Large intestine (tissue), 3 donors: ENCODE measurements around the gene RAD51B. TPM values are rescaled to one million over a fixed set of nuclear protein-coding genes. Genes with fewer than 3 reads are reported as not detected.

Experiments
- DNase-seq, 2 donors: peaks; one replicate each; pipeline versions ENCODE4 v3.0.0 to v3.0.0-alpha.2; 2013
- H3K27ac ChIP-seq: one replicate; pipeline ENCODE4 v1.5.1; 2013; ENCODE audit warnings: low read length
- H3K27me3 ChIP-seq: 2 replicates; pipeline ENCODE4 v1.6.1; 2013; ENCODE audit warnings: low read length; ENCODE audit not compliant: control insufficient read depth, insufficient read depth
- H3K36me3 ChIP-seq: 2 replicates; pipeline ENCODE4 v1.6.1; 2013; ENCODE audit warnings: low read length; ENCODE audit not compliant: control insufficient read depth, insufficient read depth
- H3K4me1 ChIP-seq: one replicate; pipeline ENCODE4 v1.6.1; 2013; ENCODE audit warnings: low read length; ENCODE audit not compliant: control insufficient read depth, insufficient read depth
- H3K4me3 ChIP-seq: one replicate; pipeline ENCODE4 v1.5.1; 2013; ENCODE audit warnings: low read length
- H3K9me3 ChIP-seq: one replicate; pipeline ENCODE4 v1.6.1; 2013; ENCODE audit warnings: mild to moderate bottlenecking, low read depth, low read length, moderate library complexity; ENCODE audit not compliant: control insufficient read depth
- WGBS: methylation state at CpG from one replicate; pipeline ENCODE4 v1.1.5; 2013; ENCODE audit warnings: low lambda C conversion rate; ENCODE audit not compliant: insufficient coverage; 5-methylcytosine and 5-hydroxymethylcytosine counted together
- polyA plus RNA-seq: library from polyadenylated mRNA; unstranded; fragments of 120-200 nt; gene quantifications from one replicate; pipeline ENCODE4 v1.2.1, GENCODE V29; 2013

Gene RAD51B
- polyA plus RNA-seq, 1 donor, result 6.4 TPM

GRCh38 chr14:67892466-67893100, 73.0 kb downstream of the RAD51B start:
- DNase-seq, result peak; percentile 64 to 90
- Histone ChIP-seq H3K27ac (peak overlapping the region; percentile 75), H3K36me3 (no peaks in the 10 kb centered on the region), H3K4me3 (no peak overlapping the region), H3K27me3 (no peaks in the 10 kb centered on the region), H3K4me1 (peaks cover 19% of the 10 kb centered on the region), H3K9me3 (no peaks in the 10 kb centered on the region)
- WGBS, result 0% methylated on average over 1 of the region's 1 CpG

GRCh38 chr14:67900231-67900630, 80.7 kb downstream of the RAD51B start:
- no peak overlapping the region for H3K27ac ChIP-seq
- no peak for DNase-seq
- H3K4me3 ChIP-seq, result no peak overlapping the region
- no peaks in the 10 kb centered on the region for H3K4me1 ChIP-seq
- no peaks in the 10 kb centered on the region for H3K36me3 ChIP-seq
- no peaks in the 10 kb centered on the region for H3K27me3 ChIP-seq
- WGBS, result 80% methylated on average over 1 of the region's 1 CpG
- peaks cover 4% of the 10 kb centered on the region for H3K9me3 ChIP-seq

GRCh38 chr14:67908052-67908754, 88.6 kb downstream of the RAD51B start:
- Histone ChIP-seq H3K4me3 (no peak overlapping the region), H3K27ac (no peak overlapping the region), H3K4me1 (no peaks in the 10 kb centered on the region), H3K36me3 (no peaks in the 10 kb centered on the region), H3K27me3 (no peaks in the 10 kb centered on the region), H3K9me3 (no peaks in the 10 kb centered on the region)
- no peak for DNase-seq

- Histone ChIP-seq H3K9me3 (no peaks in the 10 kb centered on the region), H3K27me3 (no peaks in the 10 kb centered on the region), H3K4me3 (no peak overlapping the region), H3K4me1 (no peaks in the 10 kb centered on the region), H3K36me3 (no peaks in the 10 kb centered on the region), H3K27ac (no peak overlapping the region)
- no peak for DNase-seq
- WGBS, result 100% methylated on average over 1 of the region's 2 CpGs
Observed at GRCh38 chr14:67911562-67911961, 92.0 kb downstream of the RAD51B start.

GRCh38 chr14:67916430-67916829, 96.9 kb downstream of the RAD51B start:
- Histone ChIP-seq H3K9me3 (no peaks in the 10 kb centered on the region), H3K27ac (no peak overlapping the region), H3K4me3 (no peak overlapping the region), H3K36me3 (no peaks in the 10 kb centered on the region), H3K27me3 (no peaks in the 10 kb centered on the region), H3K4me1 (no peaks in the 10 kb centered on the region)
- no CpG with 5 or more reads among the region's 4 CpGs for WGBS
- DNase-seq, result no peak

- Histone ChIP-seq H3K4me1 (no peaks in the 10 kb centered on the region), H3K27ac (no peak overlapping the region), H3K4me3 (no peak overlapping the region), H3K9me3 (no peaks in the 10 kb centered on the region), H3K27me3 (no peaks in the 10 kb centered on the region), H3K36me3 (no peaks in the 10 kb centered on the region)
- no peak for DNase-seq
- 95% methylated on average over 3 of the region's 6 CpGs for WGBS
Observed at GRCh38 chr14:67917006-67917405, 97.4 kb downstream of the RAD51B start.

GRCh38 chr14:67918838-67919237, 99.3 kb downstream of the RAD51B start:
- Histone ChIP-seq H3K4me3 (no peak overlapping the region), H3K36me3 (no peaks in the 10 kb centered on the region), H3K27me3 (no peaks in the 10 kb centered on the region), H3K4me1 (no peaks in the 10 kb centered on the region), H3K9me3 (no peaks in the 10 kb centered on the region), H3K27ac (no peak overlapping the region)
- no peak for DNase-seq

GRCh38 chr14:67919259-67920032, 99.9 kb downstream of the RAD51B start:
- WGBS, result 67% methylated on average over 1 of the region's 7 CpGs
- Histone ChIP-seq H3K27me3 (no peaks in the 10 kb centered on the region), H3K9me3 (no peaks in the 10 kb centered on the region), H3K36me3 (no peaks in the 10 kb centered on the region), H3K4me1 (no peaks in the 10 kb centered on the region), H3K27ac (peak overlapping the region; percentile 19), H3K4me3 (no peak overlapping the region)
- DNase-seq, result peak in 1 of 2 donors; percentile 22

- no peak overlapping the region for H3K4me3 ChIP-seq
- 100% methylated on average over 1 of the region's 3 CpGs for WGBS
- H3K36me3 ChIP-seq, result no peaks in the 10 kb centered on the region
- peaks cover 20% of the 10 kb centered on the region for H3K9me3 ChIP-seq
- no peaks in the 10 kb centered on the region for H3K4me1 ChIP-seq
- no peak overlapping the region for H3K27ac ChIP-seq
- no peaks in the 10 kb centered on the region for H3K27me3 ChIP-seq
- no peak for DNase-seq
Observed at GRCh38 chr14:67926821-67927220, 107.2 kb downstream of the RAD51B start.

GRCh38 chr14:67927244-67927643, 107.7 kb downstream of the RAD51B start:
- Histone ChIP-seq H3K27ac (no peak overlapping the region), H3K4me3 (no peak overlapping the region), H3K9me3 (peaks cover 20% of the 10 kb centered on the region), H3K36me3 (no peaks in the 10 kb centered on the region), H3K4me1 (no peaks in the 10 kb centered on the region), H3K27me3 (no peaks in the 10 kb centered on the region)
- no peak for DNase-seq
- no CpG with 5 or more reads among the region's 4 CpGs for WGBS
